ENCODE data around the gene NEK8.
"Not testable (repeated sequence)": the region's sequence is repeated elsewhere in the genome, so short reads cannot be mapped to it uniquely, and the experiment has no call there.

DNA sequence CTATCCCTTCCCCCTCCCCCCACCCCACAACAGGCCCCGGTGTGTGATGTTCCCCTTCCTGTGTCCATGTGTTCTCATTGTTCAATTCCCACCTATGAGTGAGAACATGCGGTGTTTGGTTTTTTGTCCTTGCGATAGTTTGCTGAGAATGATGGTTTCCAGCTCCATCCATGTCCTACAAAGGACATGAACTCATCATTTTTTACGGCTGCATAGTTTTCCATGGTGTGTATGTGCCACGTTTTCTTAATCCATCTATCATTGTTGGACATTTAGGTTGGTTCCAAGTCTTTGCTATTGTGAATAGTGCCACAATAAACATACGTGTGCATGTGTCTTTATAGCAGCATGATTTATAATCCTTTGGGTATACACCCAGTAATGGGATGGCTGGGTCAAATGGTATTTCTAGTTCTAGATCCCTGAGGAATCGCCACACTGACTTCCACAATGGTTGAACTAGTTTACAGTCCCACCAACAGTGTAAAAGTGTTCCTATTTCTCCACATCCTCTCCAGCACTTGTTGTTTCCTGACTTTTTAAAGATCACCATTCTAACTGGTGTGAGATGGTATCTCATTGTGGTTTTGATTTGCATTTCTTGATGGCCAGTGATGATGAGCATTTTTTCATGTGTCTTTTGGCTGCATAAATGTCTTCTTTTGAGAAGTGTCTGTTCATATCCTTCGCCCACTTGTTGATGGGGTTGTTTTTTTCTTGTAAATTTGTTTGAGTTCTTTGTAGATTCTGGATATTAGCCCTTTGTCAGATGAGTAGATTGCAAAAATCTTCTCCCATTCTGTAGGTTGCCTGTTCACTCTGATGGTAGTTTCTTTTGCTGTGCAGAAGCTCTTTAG lies 7.6 kb downstream of the NEK8 start:
- TF ChIP-seq POLR2A (IDR thresholded peaks at IDR 0.05) = not testable (repeated sequence)
- TF ChIP-seq, protein P1, sequence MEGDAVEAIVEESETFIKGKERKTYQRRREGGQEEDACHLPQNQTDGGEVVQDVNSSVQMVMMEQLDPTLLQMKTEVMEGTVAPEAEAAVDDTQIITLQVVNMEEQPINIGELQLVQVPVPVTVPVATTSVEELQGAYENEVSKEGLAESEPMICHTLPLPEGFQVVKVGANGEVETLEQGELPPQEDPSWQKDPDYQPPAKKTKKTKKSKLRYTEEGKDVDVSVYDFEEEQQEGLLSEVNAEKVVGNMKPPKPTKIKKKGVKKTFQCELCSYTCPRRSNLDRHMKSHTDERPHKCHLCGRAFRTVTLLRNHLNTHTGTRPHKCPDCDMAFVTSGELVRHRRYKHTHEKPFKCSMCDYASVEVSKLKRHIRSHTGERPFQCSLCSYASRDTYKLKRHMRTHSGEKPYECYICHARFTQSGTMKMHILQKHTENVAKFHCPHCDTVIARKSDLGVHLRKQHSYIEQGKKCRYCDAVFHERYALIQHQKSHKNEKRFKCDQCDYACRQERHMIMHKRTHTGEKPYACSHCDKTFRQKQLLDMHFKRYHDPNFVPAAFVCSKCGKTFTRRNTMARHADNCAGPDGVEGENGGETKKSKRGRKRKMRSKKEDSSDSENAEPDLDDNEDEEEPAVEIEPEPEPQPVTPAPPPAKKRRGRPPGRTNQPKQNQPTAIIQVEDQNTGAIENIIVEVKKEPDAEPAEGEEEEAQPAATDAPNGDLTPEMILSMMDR (IDR thresholded peaks at IDR 0.05) = not testable (repeated sequence)
